Astrocyte (in vitro differentiated cells and primary cell): ENCODE results near the gene LMTK3. TPM values are rescaled to one million over a fixed set of nuclear protein-coding genes. Genes with fewer than 3 reads are reported as not detected.

ENCODE experiments used
- DNase-seq: peaks from one replicate; pipeline ENCODE4 v3.0.0-alpha.2; 2010; ENCODE audit warnings: low read depth
- FAIRE-seq: peaks from 2 replicates; lab custom pipeline; 2011; peaks lifted over from hg19 to GRCh38; lab: Jason Lieb, UNC
- H2AFZ ChIP-seq: 2 replicates; pipeline ENCODE4 v1.6.0; 2012; ENCODE audit warnings: low read depth, low read length, inconsistent platforms
- H3K27ac ChIP-seq: 2 replicates; pipeline ENCODE4 v1.5.1; 2011; ENCODE audit warnings: low read depth, low read length, inconsistent platforms
- H3K27me3 ChIP-seq: 2 replicates; pipeline ENCODE4 v1.6.0; 2011; ENCODE audit warnings: low read length, inconsistent platforms; ENCODE audit not compliant: insufficient read depth
- H3K36me3 ChIP-seq: 2 replicates; pipeline ENCODE4 v1.5.1; 2011; ENCODE audit warnings: low read length, inconsistent platforms; ENCODE audit not compliant: insufficient read depth
- H3K4me1 ChIP-seq: 2 replicates; pipeline ENCODE4 v1.5.1; 2011; ENCODE audit warnings: low read length, inconsistent platforms; ENCODE audit not compliant: insufficient read depth
- H3K4me2 ChIP-seq: 2 replicates; pipeline ENCODE4 v1.6.0; 2012; ENCODE audit warnings: low read length, inconsistent platforms
- H3K4me3 ChIP-seq: 2 replicates; pipeline ENCODE4 v1.5.1; 2011; ENCODE audit warnings: low read depth, mild to moderate bottlenecking, low read length, inconsistent platforms; ENCODE audit not compliant: insufficient read depth
- H3K79me2 ChIP-seq: 2 replicates; pipeline ENCODE4 v1.6.0; 2012; ENCODE audit warnings: mild to moderate bottlenecking, low read length, inconsistent platforms; ENCODE audit not compliant: insufficient read depth
- H3K9ac ChIP-seq: 2 replicates; pipeline ENCODE4 v1.6.0; 2012; ENCODE audit warnings: mild to moderate bottlenecking, low read length, inconsistent platforms
- H3K9me3 ChIP-seq: 2 replicates; pipeline ENCODE4 v1.5.1; 2012; ENCODE audit warnings: low read depth, mild to moderate bottlenecking, low read length, inconsistent platforms; ENCODE audit not compliant: insufficient read depth
- H4K20me1 ChIP-seq: 2 replicates; pipeline ENCODE4 v1.6.0; 2012; ENCODE audit warnings: low read length, inconsistent platforms; ENCODE audit not compliant: insufficient read depth
- H3K27ac Mint-ChIP-seq: one replicate; pipeline ENCODE4 v1.8.0; 2021; ENCODE audit warnings: mild to moderate bottlenecking, mixed read lengths; ENCODE audit not compliant: unreplicated experiment
- H3K27me3 Mint-ChIP-seq: one replicate; pipeline ENCODE4 v1.8.0; 2021; ENCODE audit warnings: low read depth, mixed read lengths; ENCODE audit not compliant: unreplicated experiment
- H3K36me3 Mint-ChIP-seq: one replicate; pipeline ENCODE4 v1.8.0; 2021; ENCODE audit warnings: low read depth, mixed read lengths; ENCODE audit not compliant: unreplicated experiment
- H3K4me1 Mint-ChIP-seq: one replicate; pipeline ENCODE4 v1.8.0; 2021; ENCODE audit warnings: low read depth, mixed read lengths; ENCODE audit not compliant: unreplicated experiment
- H3K4me3 Mint-ChIP-seq: one replicate; pipeline ENCODE4 v1.8.0; 2021; ENCODE audit warnings: mild to moderate bottlenecking, moderate library complexity, mixed read lengths; ENCODE audit not compliant: unreplicated experiment
- H3K9me3 Mint-ChIP-seq: one replicate; pipeline ENCODE4 v1.8.0; 2021; ENCODE audit warnings: mild to moderate bottlenecking, mixed read lengths; ENCODE audit not compliant: unreplicated experiment
- CTCF ChIP-seq: IDR thresholded peaks from 2 replicates; pipeline ENCODE4 v1.5.1; 2011; ENCODE audit warnings: low read depth, mild to moderate bottlenecking, inconsistent platforms, low read length, moderate library complexity; ENCODE audit not compliant: insufficient read depth
- EZH2 ChIP-seq: IDR thresholded peaks from 2 replicates; pipeline ENCODE4 v1.6.1; 2012; ENCODE audit warnings: mild to moderate bottlenecking, low read length, inconsistent platforms; ENCODE audit not compliant: insufficient read depth
- total RNA-seq: library from RNA; stranded (reverse); gene quantifications from 2 replicates; pipeline ENCODE4 v1.2.1, GENCODE V29; 2021

The LMTK3 gene
- total RNA-seq, 1 donor from 2014 or later = 6.2 TPM

- H3K4me1 Mint-ChIP-seq = no peaks in the 10 kb centered on the region
- no peak for DNase-seq
- no peak for FAIRE-seq
- Histone ChIP-seq H3K9me3 (no peaks in the 10 kb centered on the region), H4K20me1 (no peaks in the 10 kb centered on the region), H3K27ac (no peak overlapping the region), H3K27me3 (peaks cover 12% of the 10 kb centered on the region), H3K4me3 (no peak overlapping the region), H3K79me2 (no peaks in the 10 kb centered on the region), H3K4me2 (no peak overlapping the region), H3K4me1 (no peaks in the 10 kb centered on the region), H2AFZ (no peak overlapping the region), H3K9ac (no peak overlapping the region), H3K36me3 (no peaks in the 10 kb centered on the region)
- H3K36me3 Mint-ChIP-seq = peaks cover 4% of the 10 kb centered on the region
- TF ChIP-seq CTCF (no peak), EZH2 (no peak)
- H3K4me3 Mint-ChIP-seq = peak overlapping the region; percentile 76
- no peak overlapping the region for H3K27ac Mint-ChIP-seq
- H3K9me3 Mint-ChIP-seq = no peaks in the 10 kb centered on the region
- peaks cover 17% of the 10 kb centered on the region for H3K27me3 Mint-ChIP-seq
Observed at GRCh38 chr19:48501494-48502349, 9.9 kb downstream of the LMTK3 start.

DNA sequence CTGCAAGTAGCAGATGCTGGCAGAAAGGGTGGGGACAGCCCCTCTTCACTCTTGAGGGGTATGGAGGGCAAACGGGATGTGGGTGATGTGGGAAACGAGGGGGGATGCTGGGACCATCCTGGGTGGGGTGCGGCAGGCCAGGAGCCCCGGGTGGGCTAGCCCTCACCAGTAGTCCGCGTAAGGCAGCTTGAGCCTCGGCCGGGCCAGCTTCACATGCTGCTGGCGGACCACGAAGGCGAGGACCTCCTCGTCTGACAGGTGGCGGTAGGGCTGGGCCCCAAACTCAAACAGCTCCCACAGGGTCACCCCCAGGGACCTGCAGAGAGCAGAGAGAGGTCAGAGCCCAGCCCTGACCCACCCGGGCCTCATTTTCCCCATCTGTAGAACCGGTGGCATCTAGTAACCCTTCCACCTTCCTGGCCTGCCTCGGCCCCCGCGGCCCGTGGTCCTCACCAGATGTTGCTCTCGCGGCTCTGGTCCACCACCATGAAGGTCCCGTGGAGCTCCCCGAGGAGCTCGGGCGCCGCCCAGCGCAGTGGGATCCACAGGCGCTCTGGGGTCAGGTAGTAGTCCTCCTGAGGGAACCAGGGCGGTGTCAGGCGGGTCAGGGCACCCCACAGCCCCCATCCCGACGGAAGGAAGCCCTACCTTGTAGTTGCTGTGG is 10.7 kb downstream of the LMTK3 start:
- peaks cover 17% of the 10 kb centered on the region for H3K27me3 Mint-ChIP-seq
- no peak overlapping the region for H3K4me3 ChIP-seq
- H3K4me2 ChIP-seq = no peak overlapping the region
- H3K4me3 Mint-ChIP-seq = no peak overlapping the region
- no peaks in the 10 kb centered on the region for H3K9me3 ChIP-seq
- no peaks in the 10 kb centered on the region for H3K36me3 ChIP-seq
- H3K79me2 ChIP-seq = no peaks in the 10 kb centered on the region
- H3K27ac Mint-ChIP-seq = no peak overlapping the region
- H4K20me1 ChIP-seq = no peaks in the 10 kb centered on the region
- no peaks in the 10 kb centered on the region for H3K9me3 Mint-ChIP-seq
- H2AFZ ChIP-seq = no peak overlapping the region
- H3K4me1 Mint-ChIP-seq = no peaks in the 10 kb centered on the region
- no peaks in the 10 kb centered on the region for H3K4me1 ChIP-seq
- FAIRE-seq (no peak), DNase-seq (no peak)
- TF ChIP-seq EZH2 = no peak
- TF ChIP-seq CTCF = no peak
- H3K36me3 Mint-ChIP-seq = peaks cover 4% of the 10 kb centered on the region
- H3K27me3 ChIP-seq = peaks cover 12% of the 10 kb centered on the region
- H3K9ac ChIP-seq = no peak overlapping the region
- no peak overlapping the region for H3K27ac ChIP-seq
